HCT116 (cell line): ENCODE measurements around the gene ARHGEF39. TPM values are rescaled to one million over a fixed set of nuclear protein-coding genes. Genes with fewer than 3 reads are reported as not detected.
A peak's percentile ranks its signal among the peaks of the same experiment; 100 is the strongest.

ENCODE experiments used
- ATAC-seq: fragments of 200-7000 bp; cut with Tn5 transposase; 2 replicates; pipeline ENCODE4 v1.9.1; 2020; ENCODE audit warnings: mild to moderate bottlenecking, moderate library complexity
- BruUV-seq: library from RNA; stranded (reverse); fragments of 400-500 nt; replicated peaks from 2 replicates; lab custom pipeline; 2021; lab: Mats Ljungman, UMichigan
- CTCF ChIA-PET: fragments of 300-600 bp; sonication (Branson Sonifier 250); formaldehyde crosslinking; loops from one replicate; lab custom pipeline; 2021; ENCODE audit warnings: antibody characterized with exemption; lab: Charles Lee
- POLR2A ChIA-PET: fragments of 300-600, 350-600 bp; sonication (Branson Sonifier 250); formaldehyde crosslinking; loops from one replicate; lab custom pipeline; 2021; ENCODE audit warnings: antibody characterized with exemption; lab: Charles Lee
- RAD21 ChIA-PET, 2 experiments: fragments of 300-600 bp; sonication (Branson Sonifier 250); formaldehyde crosslinking; loops; one replicate each; lab custom pipeline; 2023; ENCODE audit warnings: low total read pairs in 2 of 2; ENCODE audit not compliant: uncharacterized antibody in 2 of 2, unreplicated experiment in 2 of 2, low non-redundant PET in 1 of 2; lab: Charles Lee
- DNase-seq: peaks from one replicate; pipeline ENCODE4 v3.0.0-alpha.2; 2010; ENCODE audit warnings: low read depth, low spot score
- H2AFZ ChIP-seq: fragments of 200-600 bp; shearing (Covaris generic), sonication (generic); 2 replicates; pipeline ENCODE4 v1.6.1; 2017; ENCODE audit warnings: low read depth, mixed run types, mixed read lengths, antibody characterized with exemption, low read length; ENCODE audit not compliant: poor library complexity, severe bottlenecking
- H3K27ac ChIP-seq: 2 replicates; pipeline ENCODE4 v1.5.1; 2012; ENCODE audit warnings: low read depth, low read length
- H3K27me3 ChIP-seq: fragments of 200-600 bp; sonication (generic); 2 replicates; pipeline ENCODE4 v1.6.1; 2016; ENCODE audit warnings: mixed run types, low read length, mixed read lengths; ENCODE audit not compliant: insufficient read depth
- H3K36me3 ChIP-seq, 2 experiments: fragments of 200-500 bp in 1 of 2; fragments of 200-600 bp in 1 of 2; sonication (Bioruptor generic) in 1 of 2; sonication (generic) in 1 of 2; 2 replicates each; pipeline versions ENCODE4 v1.5.1 to v1.6.1; 2014 to 2016; ENCODE audit warnings: low read length in 2 of 2, inconsistent platforms in 1 of 2, mixed read lengths in 1 of 2, mixed run types in 1 of 2; ENCODE audit not compliant: insufficient read depth in 2 of 2, control insufficient read depth in 1 of 2
- H3K4me1 ChIP-seq, 2 experiments: fragments of 200-600 bp in 1 of 2; sonication (generic) in 1 of 2; 2 replicates each; pipeline versions ENCODE4 v1.5.1 to v1.6.1; 2012 to 2017; ENCODE audit warnings: low read length in 2 of 2, inconsistent platforms in 1 of 2, mild to moderate bottlenecking in 1 of 2, mixed read lengths in 1 of 2, mixed run types in 1 of 2, moderate library complexity in 1 of 2; ENCODE audit not compliant: insufficient read depth in 2 of 2, control insufficient read depth in 1 of 2
- H3K4me2 ChIP-seq: fragments of 200-600 bp; sonication (generic); 2 replicates; pipeline ENCODE4 v1.6.1; 2017; ENCODE audit warnings: mixed run types, low read length, mixed read lengths
- H3K4me3 ChIP-seq, 2 experiments: fragments of 200-600 bp in 1 of 2; sonication (generic) in 1 of 2; replicated peaks in 1 of 2; 2 replicates each; pipeline ENCODE4 v1.5.1; 2011 to 2016; ENCODE audit warnings: low read length in 2 of 2, control low read depth in 1 of 2, low read depth in 1 of 2, mild to moderate bottlenecking in 1 of 2, mixed read lengths in 1 of 2, mixed run types in 1 of 2
- H3K79me2 ChIP-seq: fragments of 200-600 bp; sonication (generic); 2 replicates; pipeline ENCODE4 v1.6.1; 2017; ENCODE audit warnings: mild to moderate bottlenecking, mixed run types, low read length, moderate library complexity, mixed read lengths; ENCODE audit not compliant: insufficient read depth
- H3K9ac ChIP-seq: fragments of 200-600 bp; sonication (generic); 2 replicates; pipeline ENCODE4 v1.6.1; 2016; ENCODE audit warnings: low read length, mixed read lengths
- H3K9me2 ChIP-seq: fragments of 200-600 bp; sonication (generic), shearing (Covaris generic); 2 replicates; pipeline ENCODE4 v1.6.1; 2017; ENCODE audit warnings: mixed run types, mild to moderate bottlenecking, moderate library complexity; ENCODE audit not compliant: insufficient read depth
- H3K9me3 ChIP-seq, 2 experiments: fragments of 200-500 bp in 1 of 2; fragments of 200-600 bp in 1 of 2; sonication (Bioruptor generic) in 1 of 2; sonication (generic) in 1 of 2; 2 replicates each; pipeline ENCODE4 v1.6.1; 2014 to 2017; ENCODE audit warnings: low read length in 2 of 2, mixed read lengths in 2 of 2, inconsistent platforms in 1 of 2, low read depth in 1 of 2, mild to moderate bottlenecking in 1 of 2, mixed run types in 1 of 2, moderate library complexity in 1 of 2; ENCODE audit not compliant: control insufficient read depth in 1 of 2, insufficient read depth in 1 of 2
- H4K20me1 ChIP-seq: fragments of 200-600 bp; sonication (generic), shearing (Covaris generic); 2 replicates; pipeline ENCODE4 v1.6.1; 2017; ENCODE audit warnings: mixed run types, mild to moderate bottlenecking, moderate library complexity; ENCODE audit not compliant: insufficient read depth
- POLR2AphosphoS5 ChIP-seq: IDR thresholded peaks from 2 replicates; pipeline ENCODE4 v1.6.1; 2011; ENCODE audit warnings: mild to moderate bottlenecking, low read depth, low read length, moderate library complexity
- SIN3A ChIP-seq: IDR thresholded peaks from 2 replicates; pipeline ENCODE4 v1.6.1; 2012; ENCODE audit warnings: low read depth
- SRF ChIP-seq: IDR thresholded peaks from 2 replicates; pipeline ENCODE4 v1.6.1; 2012; ENCODE audit warnings: low read depth
- TCF7L2 ChIP-seq: IDR thresholded peaks from 2 replicates; pipeline ENCODE4 v1.7.0; 2011; ENCODE audit warnings: borderline replicate concordance, inconsistent platforms; ENCODE audit not compliant: insufficient read depth, insufficient read length; ENCODE audit errors: extremely low read depth
- YY1 ChIP-seq: IDR thresholded peaks from 2 replicates; pipeline ENCODE4 v1.6.1; 2011; ENCODE audit warnings: low read length, low read depth, moderate library complexity, mild to moderate bottlenecking; ENCODE audit not compliant: insufficient replicate concordance; ENCODE audit errors: extremely low read depth
- ZFX ChIP-seq: fragments of 450-650 bp; IDR thresholded peaks from 2 replicates; pipeline ENCODE4 v1.6.1; 2017
- intact Hi-C: fragments of 100-400 bp; cut with micrococcal nuclease; formaldehyde crosslinking; loops from 2 replicates; pipeline ENCODE4 v1.10.0; 2022
- total RNA-seq: library from RNA; stranded (reverse); gene quantifications from one replicate; pipeline ENCODE4 v1.2.1, GENCODE V29; 2021; ENCODE audit not compliant: unreplicated experiment
- TF ChIP-seq, protein P1 (sequence below): IDR thresholded peaks from 2 replicates; pipeline ENCODE4 v1.6.1; 2012
- TF ChIP-seq, protein P2 (sequence below): IDR thresholded peaks from 2 replicates; pipeline ENCODE4 v1.6.1; 2011; ENCODE audit warnings: mild to moderate bottlenecking, low read length, moderate library complexity; ENCODE audit not compliant: insufficient replicate concordance; ENCODE audit errors: extremely low read depth

ARHGEF39 gene
- total RNA-seq, 1 experiment from 2014 or later, result 29.8 TPM

DNA sequence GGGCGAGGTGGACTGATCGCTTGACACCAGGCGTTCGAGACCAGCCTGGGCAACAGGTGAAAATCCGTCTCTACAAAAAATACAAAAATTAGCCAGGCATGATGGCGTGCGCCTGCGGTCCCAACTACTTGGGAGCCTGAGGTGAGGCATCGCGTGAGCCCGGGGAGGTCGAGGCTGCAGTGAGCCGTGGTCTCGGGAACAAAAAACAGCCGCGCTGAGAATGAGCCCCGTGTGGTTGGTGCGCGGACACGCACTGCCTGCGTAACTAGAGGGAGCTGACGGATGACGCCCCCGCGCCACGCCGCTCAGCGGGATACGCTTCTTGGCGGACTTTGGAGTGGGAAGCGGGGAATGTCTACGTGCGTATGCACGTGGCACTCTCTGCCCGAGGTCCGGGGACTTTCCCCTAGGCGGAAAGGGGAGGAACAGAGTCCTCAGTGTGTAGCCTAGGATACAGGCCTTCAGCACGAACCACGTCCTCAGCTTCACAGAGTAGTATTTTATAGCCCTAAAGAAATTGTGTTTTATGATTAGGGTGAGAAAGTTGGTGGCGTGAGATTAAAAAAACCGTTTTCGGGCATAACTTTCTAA lies 7.4 kb downstream of the ARHGEF39 start, which contains the start of gene RMRP:
Gene RMRP (minus strand): TSS at position 474 of the 591 bp plus-strand sequence.
- TF ChIP-seq POLR2AphosphoS5, result peak; percentile 29; the same call in 1 of the 2 replicates
- TF ChIP-seq, protein P1, sequence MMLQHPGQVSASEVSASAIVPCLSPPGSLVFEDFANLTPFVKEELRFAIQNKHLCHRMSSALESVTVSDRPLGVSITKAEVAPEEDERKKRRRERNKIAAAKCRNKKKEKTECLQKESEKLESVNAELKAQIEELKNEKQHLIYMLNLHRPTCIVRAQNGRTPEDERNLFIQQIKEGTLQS, result no peak
- TF ChIP-seq, protein P2, sequence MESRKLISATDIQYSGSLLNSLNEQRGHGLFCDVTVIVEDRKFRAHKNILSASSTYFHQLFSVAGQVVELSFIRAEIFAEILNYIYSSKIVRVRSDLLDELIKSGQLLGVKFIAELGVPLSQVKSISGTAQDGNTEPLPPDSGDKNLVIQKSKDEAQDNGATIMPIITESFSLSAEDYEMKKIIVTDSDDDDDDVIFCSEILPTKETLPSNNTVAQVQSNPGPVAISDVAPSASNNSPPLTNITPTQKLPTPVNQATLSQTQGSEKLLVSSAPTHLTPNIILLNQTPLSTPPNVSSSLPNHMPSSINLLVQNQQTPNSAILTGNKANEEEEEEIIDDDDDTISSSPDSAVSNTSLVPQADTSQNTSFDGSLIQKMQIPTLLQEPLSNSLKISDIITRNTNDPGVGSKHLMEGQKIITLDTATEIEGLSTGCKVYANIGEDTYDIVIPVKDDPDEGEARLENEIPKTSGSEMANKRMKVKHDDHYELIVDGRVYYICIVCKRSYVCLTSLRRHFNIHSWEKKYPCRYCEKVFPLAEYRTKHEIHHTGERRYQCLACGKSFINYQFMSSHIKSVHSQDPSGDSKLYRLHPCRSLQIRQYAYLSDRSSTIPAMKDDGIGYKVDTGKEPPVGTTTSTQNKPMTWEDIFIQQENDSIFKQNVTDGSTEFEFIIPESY, result peak; percentile 73
- TF ChIP-seq SIN3A, result no peak
- no peak for TF ChIP-seq SRF
- TF ChIP-seq ZFX, result no peak
- TF ChIP-seq YY1, result no peak
- peak; percentile 82 for TF ChIP-seq TCF7L2
- ChIA-PET RAD21 (interaction anchor here (0.8 kb wide), 2 partner anchors 31 to 39 kb away, joined by 3 read pairs; no protein-coding TSS in a partner anchor), POLR2A (interaction anchor here (0.8 to 2.9 kb wide), 5 partner anchors 10 to 99 kb away, joined by 3 to 11 read pairs (median 5); partner anchors contain the start of genes CREB3 and TLN1), CTCF (interaction anchor here (0.7 to 2.6 kb wide), 8 partner anchors 11 to 78 kb away, joined by 3 to 12 read pairs (median 4); partner anchors contain the start of genes CREB3, TESK1, TLN1 and TPM2)
- Histone ChIP-seq H3K4me3 (peak within 1 kb of the TSS; percentile 68 to 75), H3K27ac (peak within 1 kb of the TSS; percentile 85), H3K4me1 (peaks cover 10 to 34% of the 10 kb centered on the region in 2 experiments; a peak in 3 of 4 replicates), H4K20me1 (no peaks in the 10 kb centered on the region), H3K4me2 (peak within 1 kb of the TSS; percentile 79), H3K79me2 (peaks cover 5% of the 10 kb centered on the region; the same call in 1 of the 2 replicates), H3K9me3 (no peaks in the 10 kb centered on the region), H3K36me3 (peaks cover 6 to 15% of the 10 kb centered on the region in 2 experiments; a peak in 3 of 4 replicates), H2AFZ (peak within 1 kb of the TSS; percentile 70), H3K27me3 (no peaks in the 10 kb centered on the region), H3K9me2 (no peaks in the 10 kb centered on the region), H3K9ac (peak within 1 kb of the TSS; percentile 90)
- DNase-seq, result peak; percentile 99
- intact Hi-C loops, result loop anchor here (1.0 to 10.0 kb wide), 4 partner anchors 33 to 543 kb away; partner anchors contain the start of genes ATOSB, CREB3, TESK1 and TLN1
- no TSS peak for BruUV-seq
- ATAC-seq, result peak; percentile 89
